ENCODE measurements around the gene TP53I3.

The TP53I3 gene

DNA sequence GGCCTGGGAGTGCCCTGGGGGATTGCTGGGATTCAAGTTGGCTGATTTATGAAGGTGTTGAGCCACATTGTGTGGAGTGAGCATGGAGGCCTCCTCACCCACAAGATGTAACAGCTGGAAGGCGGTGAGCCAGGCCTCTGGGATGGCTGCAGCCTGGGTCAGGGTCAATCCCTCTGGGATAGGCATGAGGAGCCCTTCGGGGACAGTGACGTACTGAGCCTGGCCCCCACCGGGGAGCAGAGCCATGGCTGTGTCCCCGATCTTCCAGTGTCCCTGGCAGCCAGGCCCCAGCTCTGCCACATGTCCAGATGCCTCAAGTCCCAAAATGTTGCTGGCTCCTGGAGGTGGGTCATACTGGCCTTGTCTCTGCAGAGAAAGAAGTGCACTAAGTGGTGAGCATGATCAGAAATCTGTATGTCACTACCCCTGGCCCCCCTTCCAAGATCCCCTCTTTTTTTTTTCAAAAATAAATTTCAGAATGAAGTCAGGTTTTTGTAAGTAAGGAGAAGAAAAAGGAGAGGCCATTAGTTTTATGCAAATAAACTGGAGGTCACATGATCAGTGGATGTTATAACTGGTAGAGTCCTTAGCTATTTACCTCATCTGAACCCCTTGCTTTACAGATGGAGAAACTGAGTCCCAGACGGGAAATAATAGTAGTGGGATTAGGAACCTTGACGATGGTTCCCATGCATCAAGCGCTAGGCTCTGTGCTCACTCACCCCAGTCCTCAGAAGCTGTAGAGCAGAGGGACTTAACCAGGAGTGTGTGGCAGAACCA is 1.7 kb downstream of the TP53I3 start:
- H3K27ac ChIP-seq: peak overlapping the region; percentile 92
- TF ChIP-seq, protein P1, sequence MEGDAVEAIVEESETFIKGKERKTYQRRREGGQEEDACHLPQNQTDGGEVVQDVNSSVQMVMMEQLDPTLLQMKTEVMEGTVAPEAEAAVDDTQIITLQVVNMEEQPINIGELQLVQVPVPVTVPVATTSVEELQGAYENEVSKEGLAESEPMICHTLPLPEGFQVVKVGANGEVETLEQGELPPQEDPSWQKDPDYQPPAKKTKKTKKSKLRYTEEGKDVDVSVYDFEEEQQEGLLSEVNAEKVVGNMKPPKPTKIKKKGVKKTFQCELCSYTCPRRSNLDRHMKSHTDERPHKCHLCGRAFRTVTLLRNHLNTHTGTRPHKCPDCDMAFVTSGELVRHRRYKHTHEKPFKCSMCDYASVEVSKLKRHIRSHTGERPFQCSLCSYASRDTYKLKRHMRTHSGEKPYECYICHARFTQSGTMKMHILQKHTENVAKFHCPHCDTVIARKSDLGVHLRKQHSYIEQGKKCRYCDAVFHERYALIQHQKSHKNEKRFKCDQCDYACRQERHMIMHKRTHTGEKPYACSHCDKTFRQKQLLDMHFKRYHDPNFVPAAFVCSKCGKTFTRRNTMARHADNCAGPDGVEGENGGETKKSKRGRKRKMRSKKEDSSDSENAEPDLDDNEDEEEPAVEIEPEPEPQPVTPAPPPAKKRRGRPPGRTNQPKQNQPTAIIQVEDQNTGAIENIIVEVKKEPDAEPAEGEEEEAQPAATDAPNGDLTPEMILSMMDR (IDR thresholded peaks at IDR 0.05; ENCODE audit: low read depth, low read length): no peak

DNA sequence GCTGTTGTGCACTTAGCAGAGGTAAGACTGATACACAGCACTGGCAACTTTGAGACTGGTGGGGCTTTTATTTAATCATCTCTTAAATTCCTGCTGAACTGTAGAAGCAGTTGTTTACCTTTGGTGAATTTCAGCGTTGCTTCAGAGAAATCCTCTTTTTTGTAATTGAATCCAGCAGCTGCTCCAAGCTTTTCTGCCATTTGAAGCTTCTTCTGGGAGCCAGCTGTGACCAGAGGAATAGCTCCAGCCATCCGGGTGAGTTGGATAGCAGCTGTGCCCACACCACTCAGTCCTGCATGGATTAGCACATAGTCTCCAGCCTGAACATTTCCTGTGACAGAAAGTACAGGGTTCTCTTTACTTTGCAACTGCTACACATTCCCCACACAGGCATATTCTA is 3.9 kb downstream of the TP53I3 start:
- Histone ChIP-seq H3K27ac (no peak overlapping the region), H3K4me3 (ENCODE audit: low read depth, low read length) (no peak overlapping the region), H3K9me3 (ENCODE audit: severe bottlenecking) (no peaks in the 10 kb centered on the region), H3K36me3 (peaks cover 20% of the 10 kb centered on the region), H3K27me3 (ENCODE audit: insufficient read depth, low read depth, severe bottlenecking) (no peaks in the 10 kb centered on the region)
- no peak for DNase-seq
- TF ChIP-seq, protein P1 (IDR thresholded peaks at IDR 0.05; ENCODE audit: low read depth, low read length): no peak

More for the DNA sequence above, 1.7 kb downstream of the TP53I3 start:
- Histone ChIP-seq H3K9me3 (ENCODE audit: severe bottlenecking) (no peaks in the 10 kb centered on the region), H3K4me3 (ENCODE audit: low read depth, low read length) (peak overlapping the region; percentile 48), H3K27me3 (ENCODE audit: insufficient read depth, low read depth, severe bottlenecking) (no peaks in the 10 kb centered on the region), H3K36me3 (peaks cover 18% of the 10 kb centered on the region)
- DNase-seq: no peak

DNA sequence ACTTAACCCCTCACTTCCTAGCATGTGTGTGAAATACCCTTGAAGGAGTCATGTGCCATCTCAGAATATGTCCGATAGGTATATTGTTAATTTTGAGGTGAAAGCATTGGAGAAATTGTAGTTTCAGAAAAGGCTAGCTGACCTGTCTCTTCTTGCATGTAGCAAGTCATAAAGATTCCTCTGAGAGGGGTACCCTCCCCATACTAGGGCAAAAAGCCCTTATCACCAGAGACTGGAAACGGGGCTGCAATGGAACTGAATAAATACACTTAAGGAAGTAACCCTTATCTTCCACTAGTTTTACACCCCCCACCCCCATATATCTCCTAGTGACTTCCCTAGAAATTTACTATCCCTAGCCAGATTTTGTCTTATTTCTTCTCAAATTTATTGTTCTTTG is 6.8 kb downstream of the TP53I3 start:
- Histone ChIP-seq H3K4me3 (ENCODE audit: low read depth, low read length) (no peak overlapping the region), H3K36me3 (peaks cover 36% of the 10 kb centered on the region), H3K27ac (no peak overlapping the region), H3K27me3 (ENCODE audit: insufficient read depth, low read depth, severe bottlenecking) (no peaks in the 10 kb centered on the region), H3K9me3 (ENCODE audit: severe bottlenecking) (no peaks in the 10 kb centered on the region)
- TF ChIP-seq, protein P1 (IDR thresholded peaks at IDR 0.05; ENCODE audit: low read depth, low read length): no peak
- no peak for DNase-seq

DNA sequence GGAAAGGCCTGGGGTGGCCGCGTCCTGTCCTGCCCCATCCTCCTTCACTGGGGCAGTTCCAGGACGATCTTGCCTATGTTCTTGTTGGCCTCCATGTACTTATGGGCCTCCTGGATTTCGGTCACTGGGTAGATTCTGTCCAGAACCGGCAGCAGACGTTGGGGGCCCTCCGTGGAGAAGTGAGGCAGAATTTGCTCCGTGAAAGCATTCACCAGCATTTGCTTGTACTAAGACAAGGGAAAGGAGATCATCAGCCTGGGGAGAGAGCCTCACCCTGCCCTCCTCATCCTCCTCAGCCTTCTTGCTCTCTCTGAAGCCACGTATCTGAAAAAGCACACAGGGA is 7.1 kb downstream of the TP53I3 start:
- TF ChIP-seq, protein P1 (IDR thresholded peaks at IDR 0.05; ENCODE audit: low read depth, low read length): no peak
- peaks cover 37% of the 10 kb centered on the region for H3K36me3 ChIP-seq
- H3K27ac ChIP-seq: no peak overlapping the region; the same call in 1 of the 2 replicates
- H3K4me3 ChIP-seq (ENCODE audit: low read depth, low read length): peak overlapping the region; percentile 84
- H3K9me3 ChIP-seq (ENCODE audit: severe bottlenecking): no peaks in the 10 kb centered on the region
- DNase-seq: no peak
- H3K27me3 ChIP-seq (ENCODE audit: insufficient read depth, low read depth, severe bottlenecking): no peaks in the 10 kb centered on the region

DNA sequence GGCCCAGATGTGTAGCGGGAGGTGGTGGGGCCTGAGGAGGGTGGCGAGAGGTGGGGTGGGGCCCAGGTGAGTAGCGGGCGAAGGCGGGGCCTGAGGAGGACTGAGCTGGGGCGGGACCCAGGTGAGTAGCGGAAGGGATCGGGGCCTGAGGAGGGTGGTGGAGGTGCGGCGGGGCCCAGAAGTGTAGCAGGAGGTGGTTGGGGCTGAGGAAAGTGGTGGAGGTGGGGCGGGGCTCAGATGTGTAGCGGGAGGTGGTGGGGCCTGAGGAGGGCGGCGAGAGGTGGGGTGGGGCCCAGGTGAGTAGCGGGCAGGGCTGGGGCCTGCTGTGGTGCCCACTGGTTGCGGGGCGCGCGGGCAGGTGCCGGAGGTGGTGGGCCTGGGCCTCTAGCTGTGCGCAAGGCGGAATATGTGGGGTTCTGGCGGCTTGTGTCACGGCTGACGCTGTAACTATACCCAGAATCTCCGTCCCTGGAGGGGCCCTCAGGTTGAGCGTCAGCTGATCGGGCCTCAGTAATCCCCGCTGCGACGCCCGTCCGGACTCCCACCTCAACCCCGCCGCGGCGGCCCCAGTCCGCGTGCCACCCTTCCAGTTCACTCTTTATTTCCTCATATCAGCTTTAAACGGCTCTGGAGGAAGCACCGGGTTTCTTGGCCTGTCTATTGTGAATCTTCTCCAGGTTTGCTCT is 7.6 kb downstream of the TP53I3 start:
- no peak overlapping the region; the same call in 1 of the 2 replicates for H3K27ac ChIP-seq

More for the DNA sequence above, 7.6 kb downstream of the TP53I3 start:
- no peak for DNase-seq
- Histone ChIP-seq H3K9me3 (ENCODE audit: severe bottlenecking) (no peaks in the 10 kb centered on the region), H3K4me3 (ENCODE audit: low read depth, low read length) (peak overlapping the region; percentile 84), H3K27me3 (ENCODE audit: insufficient read depth, low read depth, severe bottlenecking) (no peaks in the 10 kb centered on the region), H3K36me3 (peaks cover 37% of the 10 kb centered on the region)
- TF ChIP-seq, protein P1 (IDR thresholded peaks at IDR 0.05; ENCODE audit: low read depth, low read length): no peak

All from WERI-Rb-1 (cell line).